ENCODE results near the gene ANGPTL8.

Gene ANGPTL8

DNA sequence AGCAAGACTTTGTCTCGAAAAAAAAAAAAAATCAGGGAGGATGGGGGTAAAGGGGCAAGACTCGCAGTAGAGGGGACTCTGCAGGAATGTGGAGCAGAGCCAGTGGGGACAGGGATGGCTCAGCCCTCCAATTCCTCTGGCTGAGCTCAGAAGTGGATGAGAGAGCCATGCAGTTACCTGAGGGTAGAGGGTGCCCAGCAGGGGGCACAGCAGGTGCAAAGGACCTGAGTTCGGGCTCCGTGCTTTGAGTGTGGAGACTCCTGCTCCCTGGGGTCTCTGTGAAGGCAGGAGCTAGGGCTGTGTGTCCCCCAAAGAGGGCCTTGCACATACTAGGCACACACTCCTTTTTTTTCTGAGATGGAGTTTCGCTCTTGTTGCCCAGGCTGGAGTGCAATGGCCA, 15.2 kb downstream of the ANGPTL8 start:
- H3K4me2 ChIP-seq = no peak overlapping the region
- no peak for TF ChIP-seq Cebpa-rat (IDR thresholded peaks at IDR 0.05)
- H3K9me3 ChIP-seq = no peaks in the 10 kb centered on the region
- no peaks in the 10 kb centered on the region for H3K4me1 ChIP-seq
- H3K4me3 ChIP-seq = no peak overlapping the region
- H3K27ac ChIP-seq = no peak overlapping the region
- H4K20me1 ChIP-seq = peaks cover 18% of the 10 kb centered on the region; the same call in 1 of the 2 replicates
- H3K36me3 ChIP-seq = no peaks in the 10 kb centered on the region
- peaks cover 37% of the 10 kb centered on the region for H3K27me3 ChIP-seq
- H3K9ac ChIP-seq = no peak overlapping the region

DNA sequence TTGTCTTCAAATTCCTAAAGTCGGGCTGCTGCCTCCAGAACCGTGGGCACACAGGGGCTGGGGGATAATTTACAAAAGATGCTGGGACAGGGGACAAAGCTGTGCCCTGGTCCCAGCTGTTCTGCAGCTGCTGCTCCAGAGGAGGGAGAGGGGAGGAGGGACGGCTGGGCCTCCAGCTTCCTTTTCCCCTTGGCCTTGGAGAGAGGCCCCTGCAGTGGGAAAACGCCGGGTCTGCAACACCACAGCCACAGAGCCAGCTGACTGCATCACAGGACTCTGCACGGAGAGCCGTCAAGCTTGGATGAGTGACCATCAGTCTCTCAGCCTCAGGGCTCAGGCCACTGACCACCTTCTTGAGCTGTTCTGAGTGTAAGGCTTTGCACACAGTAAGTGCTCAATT, 16.8 kb downstream of the ANGPTL8 start:
- no peaks in the 10 kb centered on the region for H3K36me3 ChIP-seq
- no peaks in the 10 kb centered on the region for H3K4me1 ChIP-seq
- no peak overlapping the region for H3K4me2 ChIP-seq
- no peak overlapping the region for H3K27ac ChIP-seq
- no peak overlapping the region for H3K4me3 ChIP-seq
- H4K20me1 ChIP-seq = peaks cover 18% of the 10 kb centered on the region; the same call in 1 of the 2 replicates
- H3K27me3 ChIP-seq = peaks cover 52% of the 10 kb centered on the region
- no peak for TF ChIP-seq Cebpa-rat (IDR thresholded peaks at IDR 0.05)
- no peaks in the 10 kb centered on the region for H3K9me3 ChIP-seq
- no peak overlapping the region for H3K9ac ChIP-seq

DNA sequence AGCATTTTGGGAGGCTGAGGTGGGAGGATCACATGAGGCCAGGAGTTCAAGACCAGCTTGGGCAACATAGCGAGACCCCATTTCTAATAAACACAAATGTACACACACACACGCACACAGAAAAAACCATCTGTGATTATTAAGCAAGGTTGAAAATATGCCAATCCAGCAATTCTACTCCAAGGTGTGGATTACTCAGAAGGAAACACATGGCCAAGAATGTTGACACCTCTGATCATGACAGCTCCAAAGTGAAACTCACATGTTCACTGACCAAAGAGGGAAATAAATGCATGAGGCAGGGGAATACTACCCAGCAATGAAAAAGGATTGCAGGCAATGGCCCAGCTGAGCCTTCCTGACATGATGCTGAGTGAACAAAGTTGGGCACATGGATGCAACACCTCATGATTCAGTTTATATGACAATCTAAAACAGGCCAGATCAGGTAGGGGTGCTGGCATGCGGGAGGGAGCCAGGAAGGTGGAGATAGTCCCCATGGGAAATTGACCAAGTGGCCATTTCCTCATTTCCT, 18.5 kb downstream of the ANGPTL8 start:
- peaks cover 69% of the 10 kb centered on the region for H3K27me3 ChIP-seq
- H3K9ac ChIP-seq = no peak overlapping the region
- H3K4me3 ChIP-seq = no peak overlapping the region
- TF ChIP-seq Cebpa-rat (IDR thresholded peaks at IDR 0.05) = no peak
- H3K9me3 ChIP-seq = no peaks in the 10 kb centered on the region
- no peaks in the 10 kb centered on the region for H3K36me3 ChIP-seq
- no peaks in the 10 kb centered on the region for H3K4me1 ChIP-seq
- H3K27ac ChIP-seq = no peak overlapping the region
- H3K4me2 ChIP-seq = no peak overlapping the region
- H4K20me1 ChIP-seq = peaks cover 18% of the 10 kb centered on the region; the same call in 1 of the 2 replicates

DNA sequence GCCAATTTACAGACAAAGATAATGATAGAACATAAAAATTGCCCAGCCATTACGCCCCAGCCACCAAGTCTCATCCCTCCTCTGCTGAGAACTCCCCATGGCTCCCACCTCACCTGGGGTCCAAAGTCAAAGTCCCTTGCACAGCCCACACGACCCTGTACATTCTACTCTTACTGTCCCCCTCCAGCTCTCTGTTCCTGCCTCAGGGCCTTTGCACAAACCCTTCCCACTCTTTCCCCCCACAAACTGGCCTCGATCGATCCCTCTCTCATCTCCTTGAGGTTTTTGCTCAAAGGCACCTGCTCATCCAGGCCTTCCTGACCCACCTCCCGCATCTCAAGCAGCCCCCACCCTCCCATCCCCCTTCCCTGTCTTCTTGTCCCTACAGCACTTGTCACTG, 21.6 kb downstream of the ANGPTL8 start:
- no peak overlapping the region for H3K27ac ChIP-seq
- no peaks in the 10 kb centered on the region for H3K9me3 ChIP-seq
- no peak overlapping the region for H3K4me2 ChIP-seq
- no peaks in the 10 kb centered on the region for H3K4me1 ChIP-seq
- no peak overlapping the region for H3K9ac ChIP-seq
- H3K4me3 ChIP-seq = no peak overlapping the region
- H3K27me3 ChIP-seq = peaks cover 81% of the 10 kb centered on the region
- no peaks in the 10 kb centered on the region for H3K36me3 ChIP-seq
- H4K20me1 ChIP-seq = peaks cover 14% of the 10 kb centered on the region; the same call in 1 of the 2 replicates
- TF ChIP-seq Cebpa-rat (IDR thresholded peaks at IDR 0.05) = no peak

DNA sequence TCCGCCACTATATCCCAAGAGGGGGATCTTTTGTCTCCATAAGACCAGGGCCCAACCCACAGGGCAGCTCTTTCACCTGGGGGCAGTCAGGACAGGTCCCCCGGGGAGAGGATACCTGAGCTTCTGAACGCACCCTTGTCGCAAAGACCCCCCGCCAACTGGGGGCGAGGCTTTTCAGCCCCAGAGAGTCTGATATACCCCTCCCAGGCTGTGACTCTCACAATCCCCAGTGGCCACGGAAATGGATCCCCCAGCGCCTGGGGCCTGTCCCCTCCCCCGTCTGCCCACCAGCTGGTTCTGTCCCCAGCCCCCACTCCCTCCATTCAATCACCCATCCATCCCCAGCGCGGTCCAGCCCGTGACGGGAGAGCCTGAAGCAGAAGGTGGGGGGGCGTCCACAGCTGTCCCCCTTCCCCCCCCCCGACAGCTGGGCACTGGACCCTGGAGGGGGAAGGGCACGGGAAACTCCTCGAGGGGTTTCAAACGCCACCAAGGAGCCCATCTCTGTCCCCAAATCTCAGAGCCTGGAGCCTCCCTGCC, 22.1 kb downstream of the ANGPTL8 start:
- peaks cover 19% of the 10 kb centered on the region; the same call in 1 of the 2 replicates for H4K20me1 ChIP-seq
- no peak overlapping the region for H3K9ac ChIP-seq
- H3K27ac ChIP-seq = no peak overlapping the region
- H3K9me3 ChIP-seq = no peaks in the 10 kb centered on the region
- H3K27me3 ChIP-seq = peaks cover 81% of the 10 kb centered on the region
- H3K4me3 ChIP-seq = peak overlapping the region; percentile 66
- H3K36me3 ChIP-seq = no peaks in the 10 kb centered on the region
- no peak for TF ChIP-seq Cebpa-rat (IDR thresholded peaks at IDR 0.05)
- H3K4me2 ChIP-seq = peak overlapping the region; percentile 76
- no peaks in the 10 kb centered on the region for H3K4me1 ChIP-seq

DNA sequence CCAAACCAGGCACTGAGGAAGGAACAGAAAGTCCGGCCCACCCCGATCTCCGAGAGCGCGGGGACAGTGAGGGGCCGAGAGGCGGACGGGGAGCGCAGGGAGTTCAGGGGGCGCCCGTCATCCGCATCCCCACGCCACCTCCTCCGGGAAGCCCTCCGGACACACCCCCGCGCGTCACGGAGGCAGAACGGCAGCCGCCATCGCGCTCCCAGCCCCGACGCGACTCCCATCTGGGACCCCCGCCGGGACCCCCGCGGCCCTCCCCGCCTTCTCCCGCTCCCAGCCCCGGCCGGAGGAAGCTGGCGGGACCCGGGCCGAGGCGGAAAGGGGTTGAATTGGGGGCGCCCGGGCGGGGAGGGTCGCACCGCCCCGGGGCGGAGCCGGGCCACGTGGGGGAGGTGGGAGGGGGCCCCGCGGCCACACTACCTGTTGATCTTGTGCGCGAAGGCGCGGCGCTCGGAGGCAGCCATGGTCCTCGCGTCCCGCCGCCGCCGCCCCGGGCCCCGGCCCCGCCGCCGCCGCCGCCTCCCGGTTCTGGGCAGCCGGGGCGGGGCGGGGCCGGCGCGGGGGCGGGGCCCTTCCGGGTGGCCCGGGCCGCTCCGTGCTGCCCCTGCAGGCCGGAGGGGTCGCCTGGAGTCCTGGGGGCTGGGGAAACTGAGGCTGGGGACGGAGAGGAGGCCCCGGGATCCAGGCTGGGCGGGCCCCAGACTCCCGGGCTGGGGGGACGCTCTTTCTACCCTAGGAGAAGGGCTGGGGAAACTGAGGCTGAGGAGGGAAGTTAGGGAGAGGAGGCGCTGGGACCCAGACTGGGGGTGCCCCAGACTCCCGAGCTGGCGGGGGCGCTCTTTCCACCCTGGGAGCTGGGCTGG, 22.8 kb downstream of the ANGPTL8 start, which contains the start of gene DOCK6:
Gene DOCK6, minus strand, starts transcription at position 554 of the 869 bp plus-strand sequence. Its CDS starts 84 bp downstream, at position 470.
- Histone ChIP-seq H3K4me1 (no peaks in the 10 kb centered on the region), H3K27me3 (peaks cover 79% of the 10 kb centered on the region), H4K20me1 (peaks cover 19% of the 10 kb centered on the region; the same call in 1 of the 2 replicates), H3K4me3 (peak within 1 kb of the TSS; percentile 66), H3K9me3 (no peaks in the 10 kb centered on the region), H3K4me2 (peak within 1 kb of the TSS; percentile 76), H3K27ac (no peak within 1 kb of the TSS), H3K9ac (no peak within 1 kb of the TSS), H3K36me3 (no peaks in the 10 kb centered on the region)
- no peak for TF ChIP-seq Cebpa-rat (IDR thresholded peaks at IDR 0.05)

DNA sequence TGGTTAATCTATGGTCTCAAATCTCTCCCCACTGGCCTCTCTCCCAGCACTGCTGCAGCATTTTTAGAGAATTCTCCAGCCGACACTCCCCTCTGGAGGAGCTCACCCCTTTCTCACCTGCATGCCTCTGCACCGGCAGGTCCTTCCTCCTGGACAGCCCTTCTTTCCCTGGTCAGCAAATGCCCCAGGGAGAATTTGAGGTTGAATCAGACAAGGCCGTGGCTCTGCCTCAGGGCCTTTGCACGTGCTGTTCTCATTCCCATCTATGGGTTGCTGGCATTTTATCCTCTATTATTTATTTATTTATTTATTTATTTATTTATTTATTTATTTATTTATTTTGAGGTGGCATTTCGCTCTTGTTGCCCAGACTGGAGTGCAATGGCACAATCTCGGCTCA, 24.3 kb downstream of the ANGPTL8 start:
- H3K27ac ChIP-seq = no peak overlapping the region
- H3K4me3 ChIP-seq = no peak overlapping the region
- H3K27me3 ChIP-seq = peaks cover 91% of the 10 kb centered on the region
- peaks cover 25% of the 10 kb centered on the region; the same call in 1 of the 2 replicates for H4K20me1 ChIP-seq
- H3K9ac ChIP-seq = no peak overlapping the region
- no peaks in the 10 kb centered on the region for H3K36me3 ChIP-seq
- TF ChIP-seq Cebpa-rat (IDR thresholded peaks at IDR 0.05) = no peak
- peaks cover 2% of the 10 kb centered on the region for H3K4me1 ChIP-seq
- no peak overlapping the region for H3K4me2 ChIP-seq
- no peaks in the 10 kb centered on the region for H3K9me3 ChIP-seq

DNA sequence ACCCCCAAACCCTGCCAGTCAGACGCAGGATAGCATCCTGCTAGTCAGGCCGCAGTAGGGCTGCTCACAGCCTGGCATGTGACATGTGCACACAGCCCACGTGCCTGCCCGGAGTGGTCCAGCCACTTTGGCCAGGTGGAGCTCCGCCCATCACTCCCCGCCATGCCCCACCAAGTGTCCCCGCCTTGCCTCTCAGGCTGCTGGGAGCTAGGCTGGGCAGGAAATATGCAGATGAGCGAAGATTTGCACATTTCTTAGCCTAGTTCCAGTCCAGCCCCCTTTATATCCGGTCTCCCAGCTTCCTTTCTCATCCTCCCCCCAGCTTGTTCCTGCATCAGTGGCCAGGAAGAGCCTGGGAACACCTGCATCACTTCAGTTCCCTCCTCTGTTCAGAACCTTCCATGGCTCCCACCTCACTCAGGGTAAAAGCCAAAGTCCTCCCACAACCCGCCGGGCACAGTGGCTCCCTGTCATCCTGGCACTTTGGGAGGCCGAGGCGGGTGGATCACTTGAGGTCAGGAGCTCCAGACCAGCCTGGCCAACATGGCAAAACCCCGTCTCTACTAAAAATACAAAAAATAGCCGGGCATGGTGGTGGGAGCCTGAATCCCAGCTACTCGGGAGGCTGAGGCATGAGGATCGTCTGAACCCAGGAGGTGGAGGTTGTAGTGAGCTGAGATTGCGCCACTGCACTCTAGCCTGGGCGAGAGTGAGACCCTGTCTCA, 25.2 kb downstream of the ANGPTL8 start:
- no peak overlapping the region for H3K4me2 ChIP-seq
- no peak overlapping the region for H3K9ac ChIP-seq

DNA sequence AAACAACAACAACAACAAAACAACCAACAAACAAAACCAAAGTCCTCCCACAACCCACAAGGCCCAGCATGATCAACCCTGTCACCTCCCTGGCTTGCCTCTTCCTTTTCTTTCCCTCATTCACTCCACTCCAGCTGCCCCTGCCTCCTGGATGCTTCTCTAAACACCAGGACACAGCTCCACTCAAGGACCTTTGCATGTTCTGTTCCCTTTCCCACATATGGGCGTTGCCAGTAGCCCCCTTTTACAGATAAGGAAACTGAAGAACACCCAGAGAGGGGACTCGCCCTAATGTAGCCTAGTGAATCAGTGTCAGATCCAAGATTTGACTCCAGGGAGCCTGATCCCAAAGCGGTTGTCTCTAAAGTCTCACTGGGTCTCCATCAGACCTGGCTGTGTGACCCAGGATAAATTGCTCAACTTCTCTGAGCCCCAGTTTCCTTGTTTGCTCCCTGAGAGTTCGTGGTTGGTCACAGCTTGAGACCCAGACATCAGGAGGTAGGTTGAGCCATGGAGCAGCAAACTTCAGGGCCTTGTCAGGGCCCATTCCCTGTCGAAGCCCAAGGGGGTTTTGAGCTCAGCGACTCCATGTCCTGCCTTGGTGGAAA, 25.9 kb downstream of the ANGPTL8 start:
- no peak overlapping the region for H3K27ac ChIP-seq
- H3K4me3 ChIP-seq = no peak overlapping the region
- H3K9me3 ChIP-seq = no peaks in the 10 kb centered on the region
- no peak overlapping the region for H3K9ac ChIP-seq
- peaks cover 25% of the 10 kb centered on the region; the same call in 1 of the 2 replicates for H4K20me1 ChIP-seq
- no peaks in the 10 kb centered on the region for H3K36me3 ChIP-seq
- H3K27me3 ChIP-seq = peaks cover 91% of the 10 kb centered on the region
- TF ChIP-seq Cebpa-rat (IDR thresholded peaks at IDR 0.05) = no peak
- no peak overlapping the region for H3K4me2 ChIP-seq
- H3K4me1 ChIP-seq = peaks cover 8% of the 10 kb centered on the region

More for the DNA sequence above, 25.2 kb downstream of the ANGPTL8 start:
- H3K4me3 ChIP-seq = no peak overlapping the region
- H4K20me1 ChIP-seq = peaks cover 25% of the 10 kb centered on the region; the same call in 1 of the 2 replicates
- H3K36me3 ChIP-seq = no peaks in the 10 kb centered on the region
- peaks cover 8% of the 10 kb centered on the region for H3K4me1 ChIP-seq
- no peak overlapping the region for H3K27ac ChIP-seq
- peaks cover 95% of the 10 kb centered on the region for H3K27me3 ChIP-seq
- no peak for TF ChIP-seq Cebpa-rat (IDR thresholded peaks at IDR 0.05)
- H3K9me3 ChIP-seq = no peaks in the 10 kb centered on the region
